Measurements from ENCODE around the gene ITSN2.

- TF ChIP-seq, protein P1, sequence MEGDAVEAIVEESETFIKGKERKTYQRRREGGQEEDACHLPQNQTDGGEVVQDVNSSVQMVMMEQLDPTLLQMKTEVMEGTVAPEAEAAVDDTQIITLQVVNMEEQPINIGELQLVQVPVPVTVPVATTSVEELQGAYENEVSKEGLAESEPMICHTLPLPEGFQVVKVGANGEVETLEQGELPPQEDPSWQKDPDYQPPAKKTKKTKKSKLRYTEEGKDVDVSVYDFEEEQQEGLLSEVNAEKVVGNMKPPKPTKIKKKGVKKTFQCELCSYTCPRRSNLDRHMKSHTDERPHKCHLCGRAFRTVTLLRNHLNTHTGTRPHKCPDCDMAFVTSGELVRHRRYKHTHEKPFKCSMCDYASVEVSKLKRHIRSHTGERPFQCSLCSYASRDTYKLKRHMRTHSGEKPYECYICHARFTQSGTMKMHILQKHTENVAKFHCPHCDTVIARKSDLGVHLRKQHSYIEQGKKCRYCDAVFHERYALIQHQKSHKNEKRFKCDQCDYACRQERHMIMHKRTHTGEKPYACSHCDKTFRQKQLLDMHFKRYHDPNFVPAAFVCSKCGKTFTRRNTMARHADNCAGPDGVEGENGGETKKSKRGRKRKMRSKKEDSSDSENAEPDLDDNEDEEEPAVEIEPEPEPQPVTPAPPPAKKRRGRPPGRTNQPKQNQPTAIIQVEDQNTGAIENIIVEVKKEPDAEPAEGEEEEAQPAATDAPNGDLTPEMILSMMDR (conservative IDR thresholded peaks at IDR 0.05; ENCODE audit: low read depth, low read length): no peak
- no peak for TF ChIP-seq EZH2phosphoT487 (IDR thresholded peaks at IDR 0.05; ENCODE audit: borderline replicate concordance, low read length)
- TF ChIP-seq EZH2 (IDR thresholded peaks at IDR 0.05; ENCODE audit: low read length, unreplicated experiment): no peak
Observed at GRCh38 chr2:24189551-24189950, 170.8 kb downstream of the ITSN2 start.
